Amygdala (tissue), 56 donors: ENCODE results near the gene UBE4A.

Source experiments
- DNase-seq, 56 donors: peaks; one replicate each; lab custom pipeline; 2025; lab: John Stamatoyannopoulos, UW

The UBE4A gene

DNA sequence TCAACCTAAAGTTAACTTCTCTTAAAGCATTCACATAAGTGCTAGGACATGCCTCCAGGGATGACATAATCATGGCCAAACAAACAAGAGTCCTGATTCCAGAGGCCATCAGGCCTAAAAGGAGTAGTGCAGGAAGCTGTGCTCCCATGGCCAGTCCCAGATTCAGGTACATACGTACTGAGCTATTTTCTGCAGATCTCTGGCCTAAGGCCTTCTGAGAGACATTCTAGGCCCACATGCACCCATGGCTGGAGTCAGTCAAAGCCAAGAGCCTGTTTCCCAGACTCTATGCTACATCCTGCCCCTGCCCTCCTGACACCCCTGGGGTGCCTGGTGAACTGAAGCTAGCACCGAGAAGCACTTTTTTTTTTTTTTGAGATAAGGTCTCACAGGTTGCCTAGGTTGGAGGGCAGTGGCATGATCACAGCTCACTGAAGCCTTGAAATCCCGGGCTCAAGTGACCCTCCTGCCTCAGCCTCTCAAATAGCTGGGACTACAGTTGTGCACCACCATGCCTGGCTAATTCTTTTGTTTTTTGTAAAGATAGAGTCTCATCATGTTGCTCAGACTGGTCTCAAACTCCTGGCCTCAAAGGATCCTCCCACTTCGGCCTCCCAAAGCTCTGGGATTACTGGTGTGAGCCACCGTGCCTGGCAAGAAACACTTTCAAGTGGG lies 17.4 kb upstream of the UBE4A start:
- DNase-seq, result no peak

DNA sequence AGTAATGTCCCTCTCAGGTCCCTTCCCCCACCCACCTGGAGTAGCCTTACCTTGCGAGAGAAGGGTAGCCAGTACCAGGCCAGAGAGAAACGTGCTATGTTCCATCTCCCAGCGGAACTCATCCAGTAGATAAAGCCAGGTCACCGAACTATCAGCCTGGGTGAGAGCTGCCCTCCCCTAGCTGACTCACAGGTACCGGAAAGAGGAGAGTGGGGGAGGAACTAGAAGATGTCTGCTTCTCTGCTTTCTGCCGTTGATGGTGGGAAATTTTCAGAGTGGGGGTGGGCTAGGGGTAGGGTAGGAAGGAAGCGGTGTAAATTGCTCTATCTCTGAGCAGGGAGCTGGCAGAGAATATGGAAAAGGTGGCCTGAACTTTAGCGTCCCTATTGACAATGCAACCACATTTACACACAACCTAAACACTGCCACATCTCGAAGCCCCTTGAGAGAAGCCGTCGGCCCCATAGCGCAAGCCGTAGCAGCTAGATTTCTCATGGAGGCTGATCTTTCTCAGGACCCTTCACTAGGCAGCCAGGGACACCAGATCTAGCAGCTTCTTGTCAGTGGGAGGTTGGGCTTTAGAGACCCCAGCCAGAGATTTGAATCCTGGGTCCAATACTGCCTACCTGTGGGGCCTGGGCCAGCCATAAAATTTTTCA lies 16.8 kb upstream of the UBE4A start, which contains the start of gene CD3D:
Gene CD3D (minus strand): TSS at position 203 of the 659 bp plus-strand sequence. CDS start 98 bp downstream, at position 105.
- no peak for DNase-seq

DNA sequence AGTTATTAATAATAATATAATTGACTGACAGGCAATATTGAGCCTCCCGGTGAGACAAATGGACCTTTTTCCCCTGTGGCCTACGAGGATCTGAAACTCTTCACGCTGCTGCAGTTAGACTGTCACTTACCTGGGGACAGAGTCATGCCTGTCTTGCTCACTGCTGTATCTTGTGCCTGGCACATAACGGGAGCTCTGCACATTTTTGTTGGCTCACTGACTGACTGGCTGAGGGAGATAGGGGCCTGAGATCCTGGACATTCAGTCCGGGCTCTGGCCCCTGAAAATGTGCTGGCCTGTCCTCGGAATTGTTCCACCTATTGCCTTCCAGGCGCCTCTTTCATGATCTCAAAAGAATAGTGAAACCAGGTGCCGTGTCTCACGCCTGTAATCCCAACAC lies 16.2 kb upstream of the UBE4A start:
- DNase-seq, result no peak

DNA sequence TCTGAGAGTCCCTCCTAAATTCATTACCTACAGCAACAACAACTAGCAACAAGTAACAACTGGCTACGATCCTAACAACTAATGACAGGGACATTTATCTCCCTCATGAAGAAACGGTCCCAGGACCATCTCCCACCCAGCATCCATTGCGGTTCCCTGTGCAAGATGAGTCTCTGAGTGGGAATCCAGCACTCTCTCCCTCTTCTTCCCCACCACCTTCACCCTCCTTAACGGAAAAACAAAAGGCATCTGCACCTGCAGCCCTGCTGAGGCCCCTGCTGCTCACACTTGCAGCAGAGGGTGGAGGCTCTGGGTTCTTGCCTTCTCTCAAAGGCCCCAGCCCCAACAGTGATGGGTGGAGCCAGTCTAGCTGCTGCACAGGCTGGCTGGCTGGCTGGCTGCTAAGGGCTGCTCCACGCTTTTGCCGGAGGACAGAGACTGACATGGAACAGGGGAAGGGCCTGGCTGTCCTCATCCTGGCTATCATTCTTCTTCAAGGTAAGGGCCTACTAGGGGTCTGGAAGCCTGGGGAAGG lies 15.4 kb upstream of the UBE4A start, which contains the start of gene CD3G:
Gene CD3G (plus strand): TSS at position 364 of the 535 bp plus-strand sequence. CDS start 80 bp downstream, at position 444.
- no peak for DNase-seq

DNA sequence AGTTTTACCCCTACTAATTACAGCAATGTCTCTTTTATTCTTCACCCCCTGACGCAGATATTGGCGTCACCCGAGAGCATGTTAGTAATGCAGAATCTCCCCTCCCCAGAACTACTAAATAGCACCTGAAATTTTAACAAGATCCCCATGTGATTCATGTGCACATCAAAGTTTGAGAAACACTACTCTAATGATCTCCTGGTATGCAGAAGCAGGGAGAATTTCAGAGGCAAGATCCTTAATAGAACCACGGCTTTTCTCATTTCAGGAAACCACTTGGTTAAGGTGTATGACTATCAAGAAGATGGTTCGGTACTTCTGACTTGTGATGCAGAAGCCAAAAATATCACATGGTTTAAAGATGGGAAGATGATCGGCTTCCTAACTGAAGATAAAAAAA lies 9.9 kb upstream of the UBE4A start:
- DNase-seq, result no peak

DNA sequence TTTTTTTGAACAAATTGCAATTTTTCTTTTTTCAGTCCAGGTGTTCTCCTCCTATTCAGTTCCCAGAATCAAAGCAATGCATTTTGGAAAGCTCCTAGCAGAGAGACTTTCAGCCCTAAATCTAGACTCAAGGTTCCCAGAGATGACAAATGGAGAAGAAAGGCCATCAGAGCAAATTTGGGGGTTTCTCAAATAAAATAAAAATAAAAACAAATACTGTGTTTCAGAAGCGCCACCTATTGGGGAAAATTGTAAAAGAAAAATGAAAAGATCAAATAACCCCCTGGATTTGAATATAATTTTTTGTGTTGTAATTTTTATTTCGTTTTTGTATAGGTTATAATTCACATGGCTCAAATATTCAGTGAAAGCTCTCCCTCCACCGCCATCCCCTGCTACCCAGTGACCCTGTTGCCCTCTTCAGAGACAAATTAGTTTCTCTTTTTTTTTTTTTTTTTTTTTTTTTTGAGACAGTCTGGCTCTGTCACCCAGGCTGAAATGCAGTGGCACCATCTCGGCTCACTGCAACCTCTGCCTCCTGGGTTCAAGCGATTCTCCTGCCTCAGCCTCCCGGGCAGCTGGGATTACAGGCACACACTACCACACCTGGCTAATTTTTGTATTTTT lies 6.2 kb upstream of the UBE4A start:
- no peak for DNase-seq

DNA sequence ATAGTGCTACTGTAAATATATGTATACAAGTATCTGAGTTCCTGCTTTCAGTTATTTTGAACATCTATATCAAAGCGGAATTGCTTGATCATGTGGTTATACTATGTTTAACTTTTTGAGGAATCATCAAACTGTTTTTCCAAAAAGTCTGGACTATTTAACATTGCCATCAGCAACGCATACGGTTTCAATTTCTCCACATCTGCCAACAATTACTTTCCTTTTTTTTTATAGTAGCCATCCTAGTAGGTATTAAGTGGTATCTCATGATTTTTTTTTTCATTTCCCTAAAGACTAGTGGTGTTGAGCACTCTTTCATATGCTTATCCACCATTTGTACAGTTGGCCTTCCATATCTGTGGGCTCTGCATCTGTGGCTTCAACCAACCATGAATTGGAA lies 1.3 kb upstream of the UBE4A start:
- no peak for DNase-seq

DNA sequence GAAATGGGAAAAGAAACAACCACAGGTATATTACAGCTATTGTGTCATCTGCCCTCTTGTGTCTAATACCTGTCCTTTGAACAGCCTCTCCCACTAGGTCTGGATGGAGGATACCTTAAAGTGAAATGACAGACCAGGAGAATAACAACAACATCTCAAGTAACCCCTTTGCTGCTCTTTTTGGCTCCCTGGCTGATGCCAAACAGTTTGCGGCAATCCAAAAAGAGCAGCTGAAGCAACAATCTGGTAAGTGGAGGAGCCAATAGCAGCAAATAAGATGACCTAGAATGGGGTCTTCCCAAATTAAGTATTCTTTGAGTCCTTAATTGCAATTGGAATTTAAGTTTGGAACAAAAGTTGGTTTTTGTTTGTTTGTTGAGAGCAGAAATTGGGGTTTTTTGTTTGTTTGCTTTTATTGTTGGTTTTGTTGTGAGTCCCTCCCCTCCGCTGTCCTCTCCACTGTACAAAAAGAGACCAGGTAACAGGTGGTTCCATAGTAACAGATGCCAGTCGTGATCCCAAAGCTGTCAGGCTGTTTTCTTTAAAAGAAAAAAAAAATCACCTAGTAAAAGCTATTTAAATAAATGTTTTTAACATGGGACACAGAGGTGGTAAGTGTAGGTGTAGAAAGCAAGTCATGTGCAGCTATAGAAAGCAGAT lies 5.7 kb downstream of the UBE4A start:
- no peak for DNase-seq

DNA sequence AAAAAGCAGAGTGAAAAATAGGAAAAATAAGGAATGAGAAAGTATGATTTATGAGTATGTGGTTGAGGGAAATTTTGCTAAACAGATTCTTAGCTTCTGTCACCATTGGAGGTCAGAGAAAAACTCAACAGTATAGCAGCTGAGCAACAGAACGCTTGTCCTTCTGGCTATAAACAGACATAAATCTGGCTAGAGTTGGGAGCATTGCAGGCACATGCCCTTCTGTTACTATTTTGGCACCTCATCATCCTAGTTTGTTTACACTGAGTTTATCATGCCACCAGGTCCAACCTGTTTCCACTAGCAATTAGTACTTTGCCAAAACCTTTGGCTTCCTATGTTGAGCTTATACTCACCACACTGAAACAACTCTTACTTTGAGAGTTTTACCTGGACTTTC lies 6.9 kb downstream of the UBE4A start:
- no peak for DNase-seq

DNA sequence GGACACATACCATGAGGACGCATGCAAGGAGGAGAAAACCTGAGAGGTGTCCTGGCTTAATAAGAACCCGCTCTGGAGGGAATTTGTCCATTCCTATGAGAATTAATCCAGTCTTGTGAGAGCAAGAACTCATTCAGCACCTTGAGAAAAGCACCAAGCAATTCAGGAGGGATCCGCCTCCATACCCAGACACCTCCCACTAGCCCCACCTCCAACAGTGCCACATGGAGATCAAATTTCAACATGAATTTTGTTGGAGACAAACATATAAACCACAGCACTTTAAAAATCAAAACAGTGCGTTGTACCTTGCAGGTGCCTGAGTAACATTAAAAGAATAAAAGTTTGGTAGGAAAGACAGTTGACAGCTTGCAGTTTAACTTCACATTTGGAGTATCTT lies 11.4 kb downstream of the UBE4A start:
- no peak for DNase-seq

DNA sequence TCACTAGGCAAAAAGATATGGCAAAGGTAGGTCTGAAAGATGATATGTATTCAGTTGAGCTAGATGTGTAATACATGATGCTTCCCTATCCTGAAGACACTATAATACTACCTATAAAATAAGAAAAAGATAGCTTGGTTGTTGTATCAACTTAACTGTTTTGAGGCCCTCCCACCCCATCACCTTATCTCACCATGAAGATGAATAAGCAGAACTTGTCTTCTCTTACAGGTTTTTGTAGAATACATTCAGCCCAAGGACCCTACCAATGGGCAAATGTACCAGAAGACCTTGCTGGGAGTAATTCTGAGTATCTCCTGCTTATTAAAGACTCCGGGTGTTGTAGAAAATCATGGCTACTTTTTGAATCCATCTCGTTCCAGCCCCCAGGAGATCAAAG lies 13.9 kb downstream of the UBE4A start:
- DNase-seq, result no peak

DNA sequence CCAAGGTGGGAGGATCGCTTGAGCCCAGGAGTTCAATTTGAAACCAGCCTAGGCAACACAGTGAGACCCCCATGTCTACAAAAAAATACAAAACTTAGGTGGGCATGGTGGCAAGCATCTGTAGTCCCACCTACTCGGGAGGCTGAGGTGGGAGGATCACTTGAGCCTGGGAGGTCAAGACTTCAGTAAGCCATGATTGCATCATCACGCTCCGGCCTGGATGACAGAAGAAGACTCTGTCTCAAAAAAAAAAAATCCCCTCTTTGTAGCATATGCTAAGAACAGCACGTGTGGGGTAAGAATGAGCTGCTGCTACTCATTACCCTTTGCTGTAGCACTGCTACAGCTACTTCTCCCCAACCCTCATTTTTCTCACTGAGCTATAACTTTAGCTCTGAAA lies 14.5 kb downstream of the UBE4A start:
- DNase-seq, result no peak

DNA sequence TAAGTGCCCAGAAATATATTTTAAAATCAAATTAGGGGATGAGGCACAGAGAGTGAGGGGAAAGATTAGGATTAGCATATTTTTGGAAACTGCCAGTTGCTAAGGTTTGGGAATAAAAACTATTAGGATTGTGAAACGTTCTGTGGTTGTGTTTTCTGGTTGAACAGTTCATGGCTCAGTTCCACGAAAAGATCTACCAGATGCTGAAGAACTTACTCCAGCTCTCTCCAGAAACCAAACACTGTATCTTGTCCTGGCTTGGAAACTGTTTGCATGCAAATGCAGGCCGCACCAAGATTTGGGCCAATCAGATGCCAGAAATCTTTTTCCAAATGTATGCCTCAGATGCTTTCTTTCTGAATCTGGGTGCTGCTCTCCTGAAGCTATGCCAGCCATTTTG lies 15.3 kb downstream of the UBE4A start:
- DNase-seq, result no peak

DNA sequence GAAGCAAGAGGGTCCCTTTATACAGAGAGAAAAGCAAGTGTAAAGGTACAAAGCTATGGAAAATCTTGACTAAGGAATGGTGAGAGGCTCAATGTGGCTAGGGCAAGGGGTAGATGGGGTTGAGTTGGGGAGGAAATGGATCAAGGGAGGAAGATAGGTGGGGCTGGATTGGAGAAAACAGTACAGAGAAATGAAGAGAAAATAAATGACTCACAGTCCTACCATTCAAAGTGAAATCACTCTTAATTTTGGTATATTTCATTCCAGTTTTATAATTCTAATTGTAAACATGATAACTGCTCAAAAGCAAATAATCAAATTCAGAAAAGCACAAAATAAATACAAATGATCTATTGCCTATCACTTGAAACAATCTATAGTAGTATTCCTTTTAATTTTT lies 16.6 kb downstream of the UBE4A start:
- no peak for DNase-seq

DNA sequence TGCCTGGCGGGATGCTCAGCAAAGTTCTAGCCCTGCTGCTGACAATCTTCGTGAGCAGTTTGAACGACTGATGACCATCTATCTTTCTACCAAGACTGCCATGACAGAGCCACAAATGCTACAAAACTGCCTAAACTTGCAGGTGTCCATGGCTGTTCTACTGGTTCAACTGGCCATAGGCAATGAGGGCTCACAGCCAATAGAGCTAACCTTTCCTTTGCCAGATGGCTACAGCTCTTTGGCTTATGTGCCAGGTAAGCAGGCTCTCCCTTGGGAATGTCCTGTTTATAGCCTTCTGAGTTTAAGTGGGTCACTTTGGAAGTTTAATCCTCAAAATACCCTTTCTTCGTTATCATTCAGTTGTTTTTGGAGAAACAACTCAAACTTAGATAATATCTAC lies 20.1 kb downstream of the UBE4A start:
- no peak for DNase-seq

DNA sequence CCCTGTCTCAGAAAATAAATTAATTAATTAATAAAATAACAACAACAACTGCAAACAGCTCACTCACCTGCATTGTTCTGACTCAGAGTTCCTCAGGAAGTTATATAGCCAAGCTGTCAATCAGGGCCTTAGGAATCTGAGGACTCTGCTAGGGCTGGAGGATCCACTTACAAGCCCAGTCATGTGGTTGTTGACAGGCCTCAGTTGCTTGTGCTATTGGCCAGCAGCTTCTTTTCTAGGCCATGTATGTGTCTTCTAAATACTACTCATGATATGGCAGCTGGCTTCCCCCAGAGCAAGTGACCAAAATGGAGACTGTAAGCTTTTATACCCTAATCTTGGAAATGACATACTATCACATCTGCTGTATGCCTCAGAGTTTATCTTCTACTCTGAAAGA lies 21.2 kb downstream of the UBE4A start:
- DNase-seq, result no peak

DNA sequence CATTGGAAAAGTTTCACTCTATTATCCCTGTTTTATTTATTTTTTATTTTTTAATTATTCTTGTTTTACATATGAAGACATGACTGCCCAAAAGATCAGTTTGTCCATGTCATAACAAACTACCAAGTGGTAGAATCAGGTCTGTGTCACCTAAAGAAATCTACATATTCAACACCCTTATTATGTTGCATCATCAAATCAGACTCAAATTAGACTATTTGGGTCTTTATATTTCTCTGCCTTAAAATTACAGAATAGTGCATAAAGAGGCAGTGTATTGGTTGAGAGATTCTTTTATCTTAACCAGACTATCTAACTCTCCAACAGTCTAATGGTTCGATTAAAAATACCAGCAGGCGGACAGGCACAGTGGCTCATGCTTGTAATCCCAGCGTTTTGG lies 23.6 kb downstream of the UBE4A start:
- no peak for DNase-seq

DNA sequence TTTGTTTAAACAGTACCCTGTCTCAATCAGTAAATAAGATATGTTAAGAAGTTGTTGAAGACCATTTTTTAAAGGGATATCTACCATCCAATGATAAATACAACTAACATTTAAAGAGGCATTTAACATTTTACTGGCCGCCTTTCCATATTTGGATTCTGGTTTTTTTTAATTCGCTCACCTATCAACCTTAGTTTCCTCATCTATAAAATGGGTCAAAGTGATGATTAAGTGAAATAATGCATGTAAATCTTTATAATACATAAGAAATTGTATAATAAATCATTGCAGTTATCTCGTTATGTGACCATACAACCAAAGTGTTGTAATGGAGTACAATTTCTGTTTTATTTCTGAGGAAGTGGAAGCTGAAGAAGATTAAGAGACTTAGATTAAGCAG lies 24.3 kb downstream of the UBE4A start:
- no peak for DNase-seq

DNA sequence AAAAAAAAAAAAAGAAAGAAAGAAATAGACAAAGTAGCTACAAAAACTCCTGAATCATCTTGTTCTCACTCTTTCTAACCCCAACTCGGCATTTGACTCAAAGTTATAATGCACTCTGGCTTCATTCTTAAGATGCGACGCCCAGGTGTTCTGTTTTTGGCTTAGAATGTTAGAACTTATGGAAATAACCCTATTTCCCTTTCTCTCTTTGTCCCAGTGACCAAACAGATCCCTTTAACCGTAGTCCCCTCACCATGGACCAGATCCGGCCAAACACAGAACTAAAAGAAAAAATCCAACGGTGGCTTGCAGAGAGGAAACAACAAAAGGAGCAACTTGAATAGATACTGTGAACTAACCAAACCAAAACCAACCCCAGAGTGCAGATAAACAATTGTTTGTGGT lies 36.7 kb downstream of the UBE4A start:
- DNase-seq, result no peak

DNA sequence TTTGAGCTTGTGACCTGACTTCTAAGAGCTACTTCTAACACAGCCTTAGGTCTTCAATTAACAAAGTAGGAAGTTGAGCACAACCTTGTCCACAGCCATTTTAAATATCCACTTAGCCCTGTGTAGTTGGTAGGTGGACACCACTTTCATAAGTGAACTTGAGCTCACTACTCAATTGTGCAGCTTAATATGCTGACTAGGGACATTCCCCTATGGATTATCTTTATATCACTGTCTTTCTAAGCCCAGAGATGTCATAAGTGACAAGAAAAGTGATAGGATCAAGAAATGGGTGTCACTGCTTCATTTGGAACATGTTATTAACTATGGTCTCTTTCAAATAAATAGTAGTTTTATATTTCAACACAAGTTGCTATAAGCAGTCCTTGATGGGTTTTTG lies 38.0 kb downstream of the UBE4A start:
- DNase-seq, result no peak
